Measurements from ENCODE around the gene GALNT6. TPM values are rescaled to one million over a fixed set of nuclear protein-coding genes. Genes with fewer than 3 reads are reported as not detected.
A peak's percentile ranks its signal among the peaks of the same experiment; 100 is the strongest.

Gene GALNT6
- total and polyA plus RNA-seq, 2 of the 13 experiments (the other 11 are each of a cell fraction or from before 2014, with no cell fraction given) = 1.0 to 1.1 TPM

DNA sequence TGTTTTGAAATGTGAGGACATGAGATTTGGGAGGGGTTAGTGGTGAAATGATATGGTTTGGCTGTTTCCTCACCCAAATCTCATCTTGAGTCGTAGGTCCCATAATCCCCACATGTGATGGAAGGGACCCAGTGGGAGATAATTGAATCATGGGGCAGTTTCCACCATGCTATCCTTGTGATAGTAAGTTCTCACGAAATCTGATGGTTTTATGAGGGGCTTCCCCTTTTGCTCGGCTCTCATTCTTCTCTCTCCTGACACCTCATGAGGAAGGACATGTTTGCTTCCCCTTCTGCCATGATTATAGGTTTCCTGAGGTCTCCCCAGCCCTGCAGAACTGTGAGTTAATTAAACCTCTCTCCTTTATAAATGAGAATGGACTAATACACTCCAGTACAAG, 18.0 kb downstream of the GALNT6 start:
- no peak for TF ChIP-seq ZNF598 (CRISPR knock-in tag; IDR thresholded peaks at IDR 0.05; ENCODE audit: borderline replicate concordance)
- no peak for TF ChIP-seq ZEB1 (IDR thresholded peaks at IDR 0.05; ENCODE audit: insufficient replicate concordance, low read depth)
- ChIA-PET CTCF (ENCODE audit: low intra/inter-chr PET ratio, low total read pairs) (no interaction called here), POLR2A (no interaction called here)
- intact Hi-C loops (cut with micrococcal nuclease; ENCODE audit: unreplicated experiment) = no loop called here
- Histone ChIP-seq H3K9ac (ENCODE audit: insufficient read depth, low read depth, low read length) (no peak overlapping the region), H3K79me2 (ENCODE audit: insufficient read depth, low read length) (no peaks in the 10 kb centered on the region), H3K27ac (ENCODE audit: extremely low read length, insufficient read depth, low read length) (no peak overlapping the region), H4K20me1 (ENCODE audit: insufficient read depth, low read length) (0 out of 2 replicates have a peak, but pooled peaks cover 2% of the 10 kb centered on the region), H3K4me2 (ENCODE audit: low read depth, low read length) (no peak overlapping the region), H3K4me3 (replicated peaks in 1 of 3; ENCODE audit: insufficient read depth in 1 of 3, low read depth in 2 of 3, low read length in 3 of 3) (no peak overlapping the region), H3K27me3 (ENCODE audit: control insufficient read depth in 1 of 2, insufficient read depth in 2 of 2, low read length in 2 of 2) (no peaks in the 10 kb centered on the region), H3K9me3 (ENCODE audit: low read length) (no peaks in the 10 kb centered on the region), H3K4me1 (ENCODE audit: insufficient read depth, low read length) (peaks cover 17% of the 10 kb centered on the region), H2AFZ (ENCODE audit: low read length) (no peak overlapping the region), H3K36me3 (replicated peaks in 1 of 2; ENCODE audit: control insufficient read depth in 1 of 2, insufficient read depth in 2 of 2, low read length in 2 of 2) (no peaks in the 10 kb centered on the region)
- DNase-seq (ENCODE audit: low spot score) (no peak), FAIRE-seq (no peak), ATAC-seq (no peak)
- in situ Hi-C loops (cut with HindIII; ENCODE audit: extremely low pct_ligation_motif_present, low pct_unique_long_range_greater_than_20kb) = no loop called here
- no TSS peak for BruUV-seq (replicated peaks)
- 90% methylated on average over 3 of the region's 3 CpGs for WGBS (ENCODE audit: low lambda C conversion rate)

DNA sequence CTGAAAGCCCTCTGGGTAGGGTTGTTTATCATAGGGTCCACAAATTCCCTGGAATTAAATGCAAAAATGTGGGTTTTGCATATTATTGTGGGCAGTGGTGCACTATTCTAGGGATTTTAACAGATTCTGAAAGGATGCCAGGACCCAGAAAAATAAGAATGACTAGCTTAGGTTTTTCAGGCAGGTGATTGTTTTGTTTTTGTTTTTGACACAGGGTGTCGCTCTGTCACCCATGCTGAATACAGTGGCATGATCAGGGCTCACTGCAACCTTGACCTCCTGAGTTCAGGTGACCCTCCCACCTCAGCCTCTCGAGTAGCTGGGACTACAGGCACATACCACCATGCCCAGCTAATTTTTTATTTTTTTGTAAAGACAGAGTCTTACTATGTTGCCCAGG, 19.2 kb downstream of the GALNT6 start:
- Histone ChIP-seq H3K4me1 (ENCODE audit: insufficient read depth, low read length) (peaks cover 17% of the 10 kb centered on the region), H2AFZ (ENCODE audit: low read length) (no peak overlapping the region), H3K27me3 (ENCODE audit: control insufficient read depth in 1 of 2, insufficient read depth in 2 of 2, low read length in 2 of 2) (no peaks in the 10 kb centered on the region), H3K4me3 (replicated peaks in 1 of 3; ENCODE audit: insufficient read depth in 1 of 3, low read depth in 2 of 3, low read length in 3 of 3) (no peak overlapping the region), H3K9me3 (ENCODE audit: low read length) (no peaks in the 10 kb centered on the region), H3K4me2 (ENCODE audit: low read depth, low read length) (peak overlapping the region; percentile 62), H3K36me3 (replicated peaks in 1 of 2; ENCODE audit: control insufficient read depth in 1 of 2, insufficient read depth in 2 of 2, low read length in 2 of 2) (no peaks in the 10 kb centered on the region), H3K27ac (ENCODE audit: extremely low read length, insufficient read depth, low read length) (peak overlapping the region; percentile 16), H3K9ac (ENCODE audit: insufficient read depth, low read depth, low read length) (0 out of 2 replicates have a peak overlapping the region, but pooled peaks have one; percentile 26), H3K79me2 (ENCODE audit: insufficient read depth, low read length) (no peaks in the 10 kb centered on the region), H4K20me1 (ENCODE audit: insufficient read depth, low read length) (0 out of 2 replicates have a peak, but pooled peaks cover 2% of the 10 kb centered on the region)
- ATAC-seq = no peak
- intact Hi-C loops (cut with micrococcal nuclease; ENCODE audit: unreplicated experiment) = no loop called here
- POLR2A ChIA-PET = interaction anchor here (1.0 kb wide), 1 partner anchor 288 kb away, joined by 5 read pairs; the partner anchor contains the start of gene CSRNP2
- WGBS (ENCODE audit: low lambda C conversion rate) = 49% methylated on average over 2 of the region's 2 CpGs
- FAIRE-seq = no peak
- DNase-seq (ENCODE audit: low spot score) = no peak
- in situ Hi-C loops (cut with HindIII; ENCODE audit: extremely low pct_ligation_motif_present, low pct_unique_long_range_greater_than_20kb) = no loop called here
- CTCF ChIA-PET (ENCODE audit: low intra/inter-chr PET ratio, low total read pairs) = interaction anchor here (0.7 kb wide), 1 partner anchor 360 kb away, joined by 3 read pairs; no protein-coding TSS in a partner anchor
- TF ChIP-seq ZMYM3 (CRISPR knock-in tag; IDR thresholded peaks at IDR 0.05) (no peak), NR2F6 (IDR thresholded peaks at IDR 0.05) (peak; percentile 30; the same call in 1 of the 2 replicates), NR2F6 (CRISPR knock-in tag; IDR thresholded peaks at IDR 0.05) (0 out of 2 replicates have a peak, but pooled peaks have one; percentile 15)
- TF ChIP-seq, protein P1, sequence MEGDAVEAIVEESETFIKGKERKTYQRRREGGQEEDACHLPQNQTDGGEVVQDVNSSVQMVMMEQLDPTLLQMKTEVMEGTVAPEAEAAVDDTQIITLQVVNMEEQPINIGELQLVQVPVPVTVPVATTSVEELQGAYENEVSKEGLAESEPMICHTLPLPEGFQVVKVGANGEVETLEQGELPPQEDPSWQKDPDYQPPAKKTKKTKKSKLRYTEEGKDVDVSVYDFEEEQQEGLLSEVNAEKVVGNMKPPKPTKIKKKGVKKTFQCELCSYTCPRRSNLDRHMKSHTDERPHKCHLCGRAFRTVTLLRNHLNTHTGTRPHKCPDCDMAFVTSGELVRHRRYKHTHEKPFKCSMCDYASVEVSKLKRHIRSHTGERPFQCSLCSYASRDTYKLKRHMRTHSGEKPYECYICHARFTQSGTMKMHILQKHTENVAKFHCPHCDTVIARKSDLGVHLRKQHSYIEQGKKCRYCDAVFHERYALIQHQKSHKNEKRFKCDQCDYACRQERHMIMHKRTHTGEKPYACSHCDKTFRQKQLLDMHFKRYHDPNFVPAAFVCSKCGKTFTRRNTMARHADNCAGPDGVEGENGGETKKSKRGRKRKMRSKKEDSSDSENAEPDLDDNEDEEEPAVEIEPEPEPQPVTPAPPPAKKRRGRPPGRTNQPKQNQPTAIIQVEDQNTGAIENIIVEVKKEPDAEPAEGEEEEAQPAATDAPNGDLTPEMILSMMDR (CRISPR knock-in tag; IDR thresholded peaks at IDR 0.05) = peak; percentile 29; the same call in 1 of the 2 replicates
- no TSS peak for BruUV-seq (replicated peaks)

Measured in HepG2 (cell line).